DND-41 (cell line): ENCODE data around the gene ENAM.

Experiments used
- ATAC-seq: fragments of 200-7000 bp; cut with Tn5 transposase; 3 replicates; pipeline ENCODE4 v1.9.1; 2021; ENCODE audit warnings: low read depth; ENCODE audit not compliant: insufficient read depth
- DNase-seq: peaks from one replicate; pipeline ENCODE4 v3.0.0-alpha.2; 2020
- H2AFZ ChIP-seq: 2 replicates; pipeline ENCODE4 v1.6.0; 2012; ENCODE audit warnings: low read depth, low read length
- H3K27ac ChIP-seq: 2 replicates; pipeline ENCODE4 v1.5.1; 2012; ENCODE audit warnings: low read length, inconsistent platforms
- H3K27me3 ChIP-seq: fragments of 200-600 bp; sonication (generic); 2 replicates; pipeline ENCODE4 v1.6.0; 2012; ENCODE audit warnings: low read length, mild to moderate bottlenecking, inconsistent platforms; ENCODE audit not compliant: insufficient read depth, poor library complexity
- H3K36me3 ChIP-seq: 2 replicates; pipeline ENCODE4 v1.5.1; 2012; ENCODE audit warnings: low read length, inconsistent platforms; ENCODE audit not compliant: insufficient read depth
- H3K4me1 ChIP-seq: 2 replicates; pipeline ENCODE4 v1.5.1; 2012; ENCODE audit warnings: mild to moderate bottlenecking, low read length; ENCODE audit not compliant: insufficient read depth
- H3K4me2 ChIP-seq: 2 replicates; pipeline ENCODE4 v1.6.0; 2012; ENCODE audit warnings: mild to moderate bottlenecking, moderate library complexity, low read length, inconsistent platforms; ENCODE audit not compliant: insufficient read depth
- H3K4me3 ChIP-seq, 2 experiments: fragments of 200-600 bp in 1 of 2; shearing (Covaris generic) in 1 of 2; 2 replicates each; pipeline ENCODE4 v1.5.1; 2012 to 2016; ENCODE audit warnings: inconsistent platforms in 2 of 2, low read length in 2 of 2, mild to moderate bottlenecking in 2 of 2, low read depth in 1 of 2, moderate library complexity in 1 of 2
- H3K79me2 ChIP-seq: 2 replicates; pipeline ENCODE4 v1.6.0; 2012; ENCODE audit warnings: low read length, inconsistent platforms; ENCODE audit not compliant: insufficient read depth
- H3K9ac ChIP-seq: 2 replicates; pipeline ENCODE4 v1.6.0; 2012; ENCODE audit warnings: low read depth, mild to moderate bottlenecking, inconsistent platforms, low read length, moderate library complexity
- H3K9me3 ChIP-seq: 2 replicates; pipeline ENCODE4 v1.5.1; 2012; ENCODE audit warnings: low read length, moderate library complexity, mild to moderate bottlenecking, inconsistent platforms; ENCODE audit not compliant: insufficient read depth, severe bottlenecking
- H4K20me1 ChIP-seq: 2 replicates; pipeline ENCODE4 v1.6.0; 2012; ENCODE audit warnings: low read length; ENCODE audit not compliant: insufficient read depth
- CTCF ChIP-seq: IDR thresholded peaks from 2 replicates; pipeline ENCODE4 v1.5.1; 2012; ENCODE audit warnings: borderline replicate concordance, low read length, moderate library complexity, mild to moderate bottlenecking; ENCODE audit not compliant: poor library complexity, severe bottlenecking; ENCODE audit errors: extremely low read depth
- EZH2 ChIP-seq: IDR thresholded peaks from 3 replicates; pipeline ENCODE4 v1.6.1; 2012; ENCODE audit warnings: borderline replicate concordance, low read depth, mild to moderate bottlenecking, moderate library complexity, low read length, inconsistent platforms; ENCODE audit not compliant: severe bottlenecking

Gene ENAM

GRCh38 chr4:70674731-70675130, 46.2 kb downstream of the ENAM start:
- no peaks in the 10 kb centered on the region for H3K27me3 ChIP-seq
- H3K9me3 ChIP-seq = no peaks in the 10 kb centered on the region
- TF ChIP-seq EZH2 (no peak), CTCF (no peak)
- H3K9ac ChIP-seq = no peak overlapping the region
- H2AFZ ChIP-seq = no peak overlapping the region
- H4K20me1 ChIP-seq = no peaks in the 10 kb centered on the region
- H3K27ac ChIP-seq = peak overlapping the region; percentile 97
- DNase-seq = no peak
- H3K4me2 ChIP-seq = no peak overlapping the region
- H3K36me3 ChIP-seq = no peaks in the 10 kb centered on the region
- H3K4me3 ChIP-seq = no peak overlapping the region
- peaks cover 3% of the 10 kb centered on the region for H3K79me2 ChIP-seq
- ATAC-seq = no peak
- H3K4me1 ChIP-seq = peaks cover 75% of the 10 kb centered on the region

DNA sequence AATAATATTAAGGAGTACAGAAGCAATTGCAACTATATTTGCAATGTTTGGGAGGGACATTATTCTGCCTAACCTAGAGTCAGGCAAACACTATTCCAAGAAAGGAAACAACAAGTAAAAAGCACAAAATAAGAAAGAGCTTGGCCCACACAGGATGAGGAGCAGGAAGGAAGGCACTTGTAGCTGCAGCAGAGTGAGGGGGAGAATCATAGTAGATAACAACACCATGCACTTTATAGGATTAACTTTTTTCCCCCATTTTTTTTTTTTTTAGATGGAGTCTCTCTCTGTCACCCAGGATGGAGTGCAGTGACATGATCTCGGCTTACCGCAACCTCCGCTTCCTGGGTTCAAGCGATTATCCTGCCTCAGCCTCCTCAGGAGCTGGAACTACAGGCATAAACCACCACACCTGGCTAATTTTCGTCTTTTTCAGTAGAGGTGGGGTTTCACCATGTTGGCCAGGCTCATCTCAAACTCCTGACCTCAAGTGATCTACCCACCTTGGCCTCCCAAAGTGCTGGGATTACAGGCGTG, 48.1 kb downstream of the ENAM start:
- Histone ChIP-seq H2AFZ (no peak overlapping the region), H3K4me1 (peaks cover 94% of the 10 kb centered on the region), H3K4me2 (peak overlapping the region; percentile 35), H3K27ac (peak overlapping the region; percentile 97), H3K9me3 (no peaks in the 10 kb centered on the region), H3K36me3 (no peaks in the 10 kb centered on the region), H3K79me2 (peaks cover 12% of the 10 kb centered on the region), H3K9ac (peak overlapping the region; percentile 65), H4K20me1 (no peaks in the 10 kb centered on the region), H3K27me3 (no peaks in the 10 kb centered on the region), H3K4me3 (no peak overlapping the region)
- DNase-seq (peak; percentile 89), ATAC-seq (peak; percentile 70)
- TF ChIP-seq EZH2 (no peak), CTCF (no peak)

DNA sequence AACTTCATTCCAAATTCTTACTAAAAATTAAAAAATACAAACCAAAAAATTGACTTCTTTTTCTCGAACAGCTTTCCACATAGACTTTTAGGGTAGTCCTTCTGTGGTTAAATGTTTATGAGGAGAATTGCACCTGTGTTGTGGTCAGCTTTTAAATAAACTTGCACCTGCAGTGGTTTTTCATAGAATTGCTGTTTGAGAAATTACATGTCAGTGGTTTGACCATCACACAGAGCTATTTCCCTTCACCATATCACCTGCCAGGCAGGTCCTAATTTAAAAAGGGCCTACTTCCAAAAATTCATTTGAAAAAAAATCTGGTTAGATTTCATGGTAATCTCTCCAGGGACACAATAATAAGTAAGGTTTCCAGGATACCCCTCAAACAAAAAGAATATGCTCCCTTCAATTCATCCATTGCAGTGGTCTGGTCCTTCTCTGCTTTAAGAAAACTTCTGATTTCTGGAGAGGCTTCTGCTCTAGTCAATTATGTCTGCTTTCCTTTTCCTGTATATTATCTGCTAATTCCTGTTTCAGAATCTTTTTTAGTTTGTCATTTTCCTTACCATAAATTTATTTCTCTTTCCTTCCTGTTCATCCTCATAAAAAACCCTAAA, 49.9 kb downstream of the ENAM start:
- no peak for TF ChIP-seq CTCF
- no peak for TF ChIP-seq EZH2
- no peaks in the 10 kb centered on the region for H4K20me1 ChIP-seq
- no peaks in the 10 kb centered on the region for H3K27me3 ChIP-seq
- DNase-seq (peak; percentile 74), ATAC-seq (peak; percentile 67)
- H3K79me2 ChIP-seq = peaks cover 15% of the 10 kb centered on the region
- peak overlapping the region; percentile 62 for H3K4me2 ChIP-seq
- peak overlapping the region in 1 of 2 experiments; percentile 48; a peak in 2 of 4 replicates for H3K4me3 ChIP-seq
- H3K9me3 ChIP-seq = no peaks in the 10 kb centered on the region
- H3K36me3 ChIP-seq = peaks cover 5% of the 10 kb centered on the region; the same call in 1 of the 2 replicates
- peak overlapping the region; percentile 97 for H3K27ac ChIP-seq
- H3K9ac ChIP-seq = peak overlapping the region; percentile 65
- H2AFZ ChIP-seq = no peak overlapping the region
- peaks cover 90% of the 10 kb centered on the region for H3K4me1 ChIP-seq
